Activated CD8-positive, alpha-beta T cell treated with anti-CD3 and anti-CD28 coated beads for 36 hours (primary cell): ENCODE measurements around the gene FANK1. TPM values are rescaled to one million over a fixed set of nuclear protein-coding genes. Genes with fewer than 3 reads are reported as not detected.

Source experiments
- ATAC-seq: fragments of 200-7000 bp; cut with Tn5 transposase; one replicate; pipeline ENCODE4 v1.10.0; 2021; ENCODE audit warnings: mild to moderate bottlenecking, moderate library complexity
- CTCF ChIA-PET: fragments of 350-600 bp; sonication (Branson Sonifier 250); formaldehyde crosslinking; loops from one replicate; lab custom pipeline; 2021; ENCODE audit warnings: antibody characterized with exemption; lab: Charles Lee
- POLR2A ChIA-PET: fragments of 350-600 bp; sonication (Branson Sonifier 250); formaldehyde crosslinking; loops from one replicate; lab custom pipeline; 2021; ENCODE audit warnings: antibody characterized with exemption; lab: Charles Lee
- DNase-seq: peaks from one replicate; pipeline ENCODE4 v3.0.0-alpha.2; 2020
- H3K27ac Mint-ChIP-seq: one replicate; pipeline ENCODE4 v1.8.0; 2021; ENCODE audit warnings: mild to moderate bottlenecking, mixed read lengths
- H3K27me3 Mint-ChIP-seq: one replicate; pipeline ENCODE4 v1.8.0; 2021; ENCODE audit warnings: mixed read lengths
- H3K36me3 Mint-ChIP-seq: one replicate; pipeline ENCODE4 v1.8.0; 2021; ENCODE audit warnings: low read depth, mixed read lengths
- H3K4me1 Mint-ChIP-seq: one replicate; pipeline ENCODE4 v1.8.0; 2021; ENCODE audit warnings: low read depth, mixed read lengths
- H3K4me3 Mint-ChIP-seq: one replicate; pipeline ENCODE4 v1.8.0; 2021; ENCODE audit warnings: mild to moderate bottlenecking, moderate library complexity, mixed read lengths
- H3K9me3 Mint-ChIP-seq: one replicate; pipeline ENCODE4 v1.8.0; 2021; ENCODE audit warnings: mixed read lengths
- intact Hi-C: fragments of 100-400 bp; cut with micrococcal nuclease; formaldehyde crosslinking; loops from one replicate; pipeline ENCODE4 v1.10.0; 2022
- total RNA-seq, 2 experiments: library from RNA; stranded (reverse); gene quantifications; one replicate each; pipeline ENCODE4 v1.2.3, GENCODE V29; 2021
- TF ChIP-seq, protein P1 (sequence below): fragments of 200-600 bp; IDR thresholded peaks from one replicate; pipeline ENCODE4 v1.8.0; 2022; ENCODE audit warnings: antibody characterized with exemption, mild to moderate bottlenecking

The FANK1 gene
- total RNA-seq, 2 experiments from 2014 or later, result 0.45 to 0.58 TPM

DNA sequence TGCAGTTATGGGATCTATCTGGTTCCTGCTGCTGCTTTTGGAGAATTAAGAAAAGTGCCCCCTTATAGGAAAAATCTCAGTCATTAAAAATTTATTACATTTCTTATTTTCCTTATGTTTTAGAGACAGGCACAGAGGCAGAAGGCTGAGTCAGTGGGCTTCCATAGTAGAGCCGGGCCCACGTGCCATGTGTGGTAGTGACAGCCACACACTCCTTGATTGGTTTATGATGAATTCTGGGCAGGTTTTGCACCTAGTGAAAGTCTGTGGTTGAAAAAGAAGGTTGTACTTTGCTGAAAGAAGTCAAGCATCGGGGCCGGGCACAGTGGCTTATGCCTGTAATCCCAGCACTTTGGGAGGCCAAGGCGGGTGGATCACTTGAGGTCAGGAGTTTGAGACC, 109.9 kb downstream of the FANK1 start:
- H3K27me3 Mint-ChIP-seq, result no peaks in the 10 kb centered on the region
- intact Hi-C loops, result no loop called here
- no peak overlapping the region for H3K27ac Mint-ChIP-seq
- TF ChIP-seq, protein P1, sequence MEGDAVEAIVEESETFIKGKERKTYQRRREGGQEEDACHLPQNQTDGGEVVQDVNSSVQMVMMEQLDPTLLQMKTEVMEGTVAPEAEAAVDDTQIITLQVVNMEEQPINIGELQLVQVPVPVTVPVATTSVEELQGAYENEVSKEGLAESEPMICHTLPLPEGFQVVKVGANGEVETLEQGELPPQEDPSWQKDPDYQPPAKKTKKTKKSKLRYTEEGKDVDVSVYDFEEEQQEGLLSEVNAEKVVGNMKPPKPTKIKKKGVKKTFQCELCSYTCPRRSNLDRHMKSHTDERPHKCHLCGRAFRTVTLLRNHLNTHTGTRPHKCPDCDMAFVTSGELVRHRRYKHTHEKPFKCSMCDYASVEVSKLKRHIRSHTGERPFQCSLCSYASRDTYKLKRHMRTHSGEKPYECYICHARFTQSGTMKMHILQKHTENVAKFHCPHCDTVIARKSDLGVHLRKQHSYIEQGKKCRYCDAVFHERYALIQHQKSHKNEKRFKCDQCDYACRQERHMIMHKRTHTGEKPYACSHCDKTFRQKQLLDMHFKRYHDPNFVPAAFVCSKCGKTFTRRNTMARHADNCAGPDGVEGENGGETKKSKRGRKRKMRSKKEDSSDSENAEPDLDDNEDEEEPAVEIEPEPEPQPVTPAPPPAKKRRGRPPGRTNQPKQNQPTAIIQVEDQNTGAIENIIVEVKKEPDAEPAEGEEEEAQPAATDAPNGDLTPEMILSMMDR, result no peak
- ChIA-PET POLR2A (no interaction called here), CTCF (no interaction called here)
- no peak overlapping the region for H3K4me3 Mint-ChIP-seq
- no peaks in the 10 kb centered on the region for H3K9me3 Mint-ChIP-seq
- H3K4me1 Mint-ChIP-seq, result no peaks in the 10 kb centered on the region
- no peak for ATAC-seq
- H3K36me3 Mint-ChIP-seq, result no peaks in the 10 kb centered on the region
- no peak for DNase-seq

DNA sequence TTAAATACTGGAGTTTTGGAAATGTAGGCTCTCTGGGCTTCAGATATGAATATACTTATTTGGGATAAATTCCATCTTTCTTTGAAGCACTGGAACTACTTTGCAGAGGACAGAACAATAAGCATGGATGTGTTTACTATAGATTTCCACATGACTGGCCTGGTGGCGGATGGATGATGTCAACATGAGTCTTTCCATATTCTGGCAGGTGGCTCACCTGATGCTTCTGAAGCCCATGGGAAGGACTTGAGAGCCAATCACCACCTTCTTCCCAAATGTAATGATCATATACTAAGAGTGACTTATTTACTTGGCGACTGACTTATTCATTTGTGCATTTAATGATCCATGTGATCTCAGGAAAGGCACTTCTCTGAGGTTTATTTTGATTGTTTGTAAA, 110.5 kb downstream of the FANK1 start:
- TF ChIP-seq, protein P1, result no peak
- H3K4me1 Mint-ChIP-seq, result no peaks in the 10 kb centered on the region
- ChIA-PET CTCF (no interaction called here), POLR2A (no interaction called here)
- no peaks in the 10 kb centered on the region for H3K9me3 Mint-ChIP-seq
- intact Hi-C loops, result no loop called here
- H3K27me3 Mint-ChIP-seq, result no peaks in the 10 kb centered on the region
- no peaks in the 10 kb centered on the region for H3K36me3 Mint-ChIP-seq
- no peak overlapping the region for H3K4me3 Mint-ChIP-seq
- ATAC-seq (no peak), DNase-seq (no peak)
- H3K27ac Mint-ChIP-seq, result no peak overlapping the region

- Mint-ChIP-seq H3K9me3 (no peaks in the 10 kb centered on the region), H3K27ac (no peak overlapping the region), H3K4me1 (no peaks in the 10 kb centered on the region), H3K4me3 (no peak overlapping the region), H3K36me3 (no peaks in the 10 kb centered on the region), H3K27me3 (no peaks in the 10 kb centered on the region)
- DNase-seq (no peak), ATAC-seq (no peak)
- ChIA-PET POLR2A (no interaction called here), CTCF (no interaction called here)
- TF ChIP-seq, protein P1, result no peak
- intact Hi-C loops, result no loop called here
Observed at GRCh38 chr10:126009650-126010049, 113.3 kb downstream of the FANK1 start.

DNA sequence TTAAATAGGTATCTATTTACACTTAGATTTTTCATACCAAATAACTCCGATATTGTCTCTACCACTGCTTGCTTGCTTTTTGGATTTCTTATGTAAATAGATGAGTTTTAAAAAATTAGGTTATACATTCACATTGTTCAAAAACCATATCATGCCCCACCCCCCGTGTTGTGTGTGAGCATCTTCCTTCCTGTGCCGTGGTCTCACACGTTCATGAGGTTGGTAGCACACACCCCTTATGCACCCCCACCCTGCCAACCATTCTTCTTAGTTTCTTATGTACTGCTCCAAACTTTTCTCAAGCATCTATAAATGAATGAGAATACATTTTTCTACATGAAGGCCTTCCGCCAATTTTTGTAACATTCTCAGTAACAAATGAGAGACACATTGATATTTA, 115.6 kb downstream of the FANK1 start:
- TF ChIP-seq, protein P1, result no peak
- CTCF ChIA-PET, result no interaction called here
- no peak for DNase-seq
- Mint-ChIP-seq H3K36me3 (no peaks in the 10 kb centered on the region), H3K9me3 (no peaks in the 10 kb centered on the region), H3K4me1 (no peaks in the 10 kb centered on the region), H3K27me3 (no peaks in the 10 kb centered on the region), H3K27ac (no peak overlapping the region), H3K4me3 (no peak overlapping the region)
- intact Hi-C loops, result no loop called here
- no peak for ATAC-seq
- POLR2A ChIA-PET, result no interaction called here

GRCh38 chr10:126012485-126012884, 116.1 kb downstream of the FANK1 start:
- H3K27me3 Mint-ChIP-seq, result no peaks in the 10 kb centered on the region
- H3K27ac Mint-ChIP-seq, result no peak overlapping the region
- DNase-seq (no peak), ATAC-seq (no peak)
- POLR2A ChIA-PET, result no interaction called here
- intact Hi-C loops, result no loop called here
- no peaks in the 10 kb centered on the region for H3K4me1 Mint-ChIP-seq
- TF ChIP-seq, protein P1, result no peak
- H3K9me3 Mint-ChIP-seq, result no peaks in the 10 kb centered on the region
- H3K4me3 Mint-ChIP-seq, result no peak overlapping the region
- CTCF ChIA-PET, result no interaction called here
- no peaks in the 10 kb centered on the region for H3K36me3 Mint-ChIP-seq
